ENCODE measurements around the gene C22orf23. TPM values are rescaled to one million over a fixed set of nuclear protein-coding genes. Genes with fewer than 3 reads are reported as not detected.

The C22orf23 gene
- polyA plus RNA-seq, 2 donors, result 0.16 to 0.39 TPM

- Histone ChIP-seq H3K36me3 (ENCODE audit: control insufficient read depth in 2 of 2, insufficient read depth in 2 of 2, low read length in 1 of 2) (peaks cover 24 to 60% of the 10 kb centered on the region in 2 donors), H3K27me3 (ENCODE audit: control insufficient read depth in 1 of 2, insufficient read depth in 2 of 2, low read length in 2 of 2) (no peaks in the 10 kb centered on the region), H3K27ac (ENCODE audit: low read depth in 2 of 2, low read length in 1 of 2) (peak overlapping the region; percentile 2 to 79), H3K9me3 (ENCODE audit: control insufficient read depth in 2 of 2, insufficient read depth in 1 of 2, low read depth in 1 of 2, low read length in 1 of 2) (no peaks in the 10 kb centered on the region), H3K4me3 (ENCODE audit: low read depth in 1 of 2, low read length in 2 of 2) (no peak overlapping the region), H3K4me1 (ENCODE audit: control insufficient read depth in 2 of 2, insufficient read depth in 2 of 2, low read length in 1 of 2) (peaks cover 12 to 23% of the 10 kb centered on the region in 2 donors)
- 67 to 76% methylated on average over 11 of the region's 11 CpGs for WGBS, 2 donors
Observed at GRCh38 chr22:37930270-37930951, 23.0 kb downstream of the C22orf23 start.

GRCh38 chr22:37929390-37929789 lies 24.0 kb downstream of the C22orf23 start:
- Histone ChIP-seq H3K27ac (ENCODE audit: low read depth in 2 of 2, low read length in 1 of 2) (peak overlapping the region; percentile 2 to 70), H3K27me3 (ENCODE audit: control insufficient read depth in 1 of 2, insufficient read depth in 2 of 2, low read length in 2 of 2) (no peaks in the 10 kb centered on the region), H3K36me3 (ENCODE audit: control insufficient read depth in 2 of 2, insufficient read depth in 2 of 2, low read length in 1 of 2) (peaks cover 31 to 69% of the 10 kb centered on the region in 2 donors), H3K4me1 (ENCODE audit: control insufficient read depth in 2 of 2, insufficient read depth in 2 of 2, low read length in 1 of 2) (peaks cover 12 to 23% of the 10 kb centered on the region in 2 donors), H3K9me3 (ENCODE audit: control insufficient read depth in 2 of 2, insufficient read depth in 1 of 2, low read depth in 1 of 2, low read length in 1 of 2) (no peaks in the 10 kb centered on the region), H3K4me3 (ENCODE audit: low read depth in 1 of 2, low read length in 2 of 2) (no peak overlapping the region)
- WGBS, 2 donors, result 59 to 75% methylated on average over 5 of the region's 5 CpGs

GRCh38 chr22:37927637-37927936 lies 25.8 kb downstream of the C22orf23 start:
- H3K27me3 ChIP-seq (ENCODE audit: control insufficient read depth in 1 of 2, insufficient read depth in 2 of 2, low read length in 2 of 2), result no peaks in the 10 kb centered on the region
- peaks cover 2 to 8% of the 10 kb centered on the region in 2 donors for H3K4me1 ChIP-seq (ENCODE audit: control insufficient read depth in 2 of 2, insufficient read depth in 2 of 2, low read length in 1 of 2)
- H3K27ac ChIP-seq (ENCODE audit: low read depth in 2 of 2, low read length in 1 of 2), result no peak overlapping the region
- H3K36me3 ChIP-seq (ENCODE audit: control insufficient read depth in 2 of 2, insufficient read depth in 2 of 2, low read length in 1 of 2), result peaks cover 36 to 73% of the 10 kb centered on the region in 2 donors
- no peaks in the 10 kb centered on the region for H3K9me3 ChIP-seq (ENCODE audit: control insufficient read depth in 2 of 2, insufficient read depth in 1 of 2, low read depth in 1 of 2, low read length in 1 of 2)
- H3K4me3 ChIP-seq (ENCODE audit: low read depth in 1 of 2, low read length in 2 of 2), result no peak overlapping the region
- WGBS, 2 donors, result 94 to 98% methylated on average over 5 of the region's 5 CpGs

GRCh38 chr22:37926771-37927636 lies 26.4 kb downstream of the C22orf23 start:
- peaks cover 2 to 3% of the 10 kb centered on the region in 2 donors for H3K4me1 ChIP-seq (ENCODE audit: control insufficient read depth in 2 of 2, insufficient read depth in 2 of 2, low read length in 1 of 2)
- H3K9me3 ChIP-seq (ENCODE audit: control insufficient read depth in 2 of 2, insufficient read depth in 1 of 2, low read depth in 1 of 2, low read length in 1 of 2), result no peaks in the 10 kb centered on the region
- no peak overlapping the region for H3K27ac ChIP-seq (ENCODE audit: low read depth in 2 of 2, low read length in 1 of 2)
- peaks cover 36 to 68% of the 10 kb centered on the region in 2 donors for H3K36me3 ChIP-seq (ENCODE audit: control insufficient read depth in 2 of 2, insufficient read depth in 2 of 2, low read length in 1 of 2)
- H3K27me3 ChIP-seq (ENCODE audit: control insufficient read depth in 1 of 2, insufficient read depth in 2 of 2, low read length in 2 of 2), result no peaks in the 10 kb centered on the region
- H3K4me3 ChIP-seq (ENCODE audit: low read depth in 1 of 2, low read length in 2 of 2), result no peak overlapping the region
- 90 to 92% methylated on average over 29 to 32 of the region's 32 CpGs for WGBS, 2 donors

DNA sequence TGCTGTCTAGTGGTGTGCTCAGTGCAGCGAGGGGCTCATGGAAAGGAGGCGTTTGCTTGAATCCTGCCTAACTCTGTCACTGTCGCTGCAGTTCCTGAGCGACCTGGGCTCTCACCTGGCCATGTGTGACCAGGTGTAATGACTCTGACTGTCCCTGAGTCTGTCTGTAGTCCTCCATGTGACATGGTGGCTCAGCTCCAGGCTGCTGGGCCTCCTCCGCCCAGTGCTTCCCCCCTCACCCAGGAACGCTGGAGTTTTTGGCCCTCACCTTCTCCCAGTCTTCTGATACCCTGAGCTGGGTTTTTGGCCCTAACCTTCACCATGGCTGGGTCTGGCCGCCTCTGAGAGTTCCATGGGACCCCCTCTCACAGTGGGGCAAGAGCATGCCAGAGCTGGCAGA lies 27.0 kb downstream of the C22orf23 start:
- Histone ChIP-seq H3K36me3 (ENCODE audit: control insufficient read depth in 2 of 2, insufficient read depth in 2 of 2, low read length in 1 of 2) (peaks cover 36 to 69% of the 10 kb centered on the region in 2 donors), H3K27ac (ENCODE audit: low read depth in 2 of 2, low read length in 1 of 2) (no peak overlapping the region)

GRCh38 chr22:37925767-37926166 lies 27.6 kb downstream of the C22orf23 start:
- WGBS, 2 donors, result 82% methylated on average over 15 of the region's 15 CpGs
- no peak overlapping the region for H3K4me3 ChIP-seq (ENCODE audit: low read depth in 1 of 2, low read length in 2 of 2)
- H3K4me1 ChIP-seq (ENCODE audit: control insufficient read depth in 2 of 2, insufficient read depth in 2 of 2, low read length in 1 of 2), result peaks cover 2 to 3% of the 10 kb centered on the region in 2 donors
- peaks cover 36 to 69% of the 10 kb centered on the region in 2 donors for H3K36me3 ChIP-seq (ENCODE audit: control insufficient read depth in 2 of 2, insufficient read depth in 2 of 2, low read length in 1 of 2)
- H3K9me3 ChIP-seq (ENCODE audit: control insufficient read depth in 2 of 2, insufficient read depth in 1 of 2, low read depth in 1 of 2, low read length in 1 of 2), result no peaks in the 10 kb centered on the region
- no peaks in the 10 kb centered on the region for H3K27me3 ChIP-seq (ENCODE audit: control insufficient read depth in 1 of 2, insufficient read depth in 2 of 2, low read length in 2 of 2)
- peak overlapping the region in 1 of 2 donors; percentile 15 for H3K27ac ChIP-seq (ENCODE audit: low read depth in 2 of 2, low read length in 1 of 2)

More for the DNA sequence above, 27.0 kb downstream of the C22orf23 start:
- Histone ChIP-seq H3K9me3 (ENCODE audit: control insufficient read depth in 2 of 2, insufficient read depth in 1 of 2, low read depth in 1 of 2, low read length in 1 of 2) (no peaks in the 10 kb centered on the region), H3K27me3 (ENCODE audit: control insufficient read depth in 1 of 2, insufficient read depth in 2 of 2, low read length in 2 of 2) (no peaks in the 10 kb centered on the region), H3K4me3 (ENCODE audit: low read depth in 1 of 2, low read length in 2 of 2) (no peak overlapping the region), H3K4me1 (ENCODE audit: control insufficient read depth in 2 of 2, insufficient read depth in 2 of 2, low read length in 1 of 2) (peaks cover 2 to 3% of the 10 kb centered on the region in 2 donors)
- WGBS, 2 donors, result 85 to 88% methylated on average over 7 of the region's 7 CpGs

DNA sequence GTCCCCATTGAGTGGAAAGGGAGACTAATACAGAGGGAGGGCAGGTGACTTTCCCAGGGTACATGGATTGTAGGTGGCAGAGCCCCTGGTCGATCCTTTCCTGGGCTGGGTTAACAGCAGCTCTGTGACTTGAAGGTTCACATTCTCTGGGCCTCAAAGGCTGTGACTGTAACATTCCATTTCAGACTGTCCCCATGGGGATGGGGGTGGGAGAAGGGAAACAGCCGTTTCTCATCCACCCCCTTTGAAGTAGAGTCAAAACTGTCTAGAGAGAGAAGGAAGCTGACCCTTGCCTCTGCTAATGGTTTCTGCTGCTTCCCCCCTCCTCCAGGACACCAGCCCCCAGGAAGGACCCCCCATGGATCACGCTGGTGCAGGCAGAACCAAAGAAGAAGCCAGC lies 28.1 kb downstream of the C22orf23 start:
- 68 to 73% methylated on average over 3 of the region's 3 CpGs for WGBS, 2 donors
- peaks cover 2 to 3% of the 10 kb centered on the region in 2 donors for H3K4me1 ChIP-seq (ENCODE audit: control insufficient read depth in 2 of 2, insufficient read depth in 2 of 2, low read length in 1 of 2)
- peaks cover 36 to 65% of the 10 kb centered on the region in 2 donors for H3K36me3 ChIP-seq (ENCODE audit: control insufficient read depth in 2 of 2, insufficient read depth in 2 of 2, low read length in 1 of 2)
- no peak overlapping the region for H3K4me3 ChIP-seq (ENCODE audit: low read depth in 1 of 2, low read length in 2 of 2)
- no peaks in the 10 kb centered on the region for H3K27me3 ChIP-seq (ENCODE audit: control insufficient read depth in 1 of 2, insufficient read depth in 2 of 2, low read length in 2 of 2)
- H3K9me3 ChIP-seq (ENCODE audit: control insufficient read depth in 2 of 2, insufficient read depth in 1 of 2, low read depth in 1 of 2, low read length in 1 of 2), result no peaks in the 10 kb centered on the region
- peak overlapping the region in 1 of 2 donors; percentile 15 for H3K27ac ChIP-seq (ENCODE audit: low read depth in 2 of 2, low read length in 1 of 2)

GRCh38 chr22:37924386-37925065 lies 28.9 kb downstream of the C22orf23 start:
- H3K4me3 ChIP-seq (ENCODE audit: low read depth in 1 of 2, low read length in 2 of 2), result no peak overlapping the region
- H3K36me3 ChIP-seq (ENCODE audit: control insufficient read depth in 2 of 2, insufficient read depth in 2 of 2, low read length in 1 of 2), result peaks cover 35 to 62% of the 10 kb centered on the region in 2 donors
- no peaks in the 10 kb centered on the region for H3K27me3 ChIP-seq (ENCODE audit: control insufficient read depth in 1 of 2, insufficient read depth in 2 of 2, low read length in 2 of 2)
- H3K9me3 ChIP-seq (ENCODE audit: control insufficient read depth in 2 of 2, insufficient read depth in 1 of 2, low read depth in 1 of 2, low read length in 1 of 2), result no peaks in the 10 kb centered on the region
- peak overlapping the region in 1 of 2 donors; percentile 34 for H3K27ac ChIP-seq (ENCODE audit: low read depth in 2 of 2, low read length in 1 of 2)
- peaks cover 0 to 3% of the 10 kb centered on the region in 2 donors for H3K4me1 ChIP-seq (ENCODE audit: control insufficient read depth in 2 of 2, insufficient read depth in 2 of 2, low read length in 1 of 2)
- 78 to 88% methylated on average over 17 to 18 of the region's 18 CpGs for WGBS, 2 donors

DNA sequence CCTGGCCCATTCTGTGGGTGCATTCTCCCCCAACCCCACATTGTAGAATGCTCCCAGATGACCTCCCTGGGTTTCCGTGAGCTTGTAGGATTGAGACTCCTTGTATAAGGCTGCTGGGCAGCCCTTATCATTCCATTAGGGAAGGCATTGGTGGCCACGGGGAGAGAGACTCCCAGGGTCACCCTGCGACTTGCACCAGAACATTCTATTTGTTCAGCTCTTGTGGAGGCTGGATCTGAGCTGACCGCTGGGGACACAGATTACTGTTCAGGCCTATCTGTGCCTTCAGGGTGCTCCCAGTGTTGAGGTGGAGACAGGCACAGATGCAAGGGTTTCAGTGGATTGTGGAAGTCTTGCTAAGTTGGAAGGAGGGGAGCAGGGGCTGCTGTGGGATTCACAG lies 29.5 kb downstream of the C22orf23 start:
- Histone ChIP-seq H3K4me3 (ENCODE audit: low read depth in 1 of 2, low read length in 2 of 2) (no peak overlapping the region), H3K27ac (ENCODE audit: low read depth in 2 of 2, low read length in 1 of 2) (no peak overlapping the region), H3K9me3 (ENCODE audit: control insufficient read depth in 2 of 2, insufficient read depth in 1 of 2, low read depth in 1 of 2, low read length in 1 of 2) (no peaks in the 10 kb centered on the region), H3K36me3 (ENCODE audit: control insufficient read depth in 2 of 2, insufficient read depth in 2 of 2, low read length in 1 of 2) (peaks cover 32 to 60% of the 10 kb centered on the region in 2 donors), H3K4me1 (ENCODE audit: control insufficient read depth in 2 of 2, insufficient read depth in 2 of 2, low read length in 1 of 2) (no peaks in the 10 kb centered on the region), H3K27me3 (ENCODE audit: control insufficient read depth in 1 of 2, insufficient read depth in 2 of 2, low read length in 2 of 2) (no peaks in the 10 kb centered on the region)
- 74 to 91% methylated on average over 4 of the region's 4 CpGs for WGBS, 2 donors
